Keratinocyte (primary cell): ENCODE measurements around the gene LSM12. TPM values are rescaled to one million over a fixed set of nuclear protein-coding genes. Genes with fewer than 3 reads are reported as not detected.

ENCODE experiments used
- DNase-seq: peaks from one replicate; pipeline ENCODE4 v3.0.0-alpha.2; 2011; ENCODE audit warnings: low read depth, missing footprints, low spot score
- FAIRE-seq: peaks from 2 replicates; lab custom pipeline; 2011; peaks lifted over from hg19 to GRCh38; lab: Jason Lieb, UNC
- H2AFZ ChIP-seq: 2 replicates; pipeline ENCODE4 v1.6.0; 2012; ENCODE audit warnings: low read length, control low read depth, inconsistent platforms; ENCODE audit not compliant: control insufficient read depth
- H3K27ac ChIP-seq: 2 replicates; pipeline ENCODE4 v1.5.1; 2011; ENCODE audit warnings: low read length; ENCODE audit not compliant: control insufficient read depth, insufficient read depth
- H3K27me3 ChIP-seq: 3 replicates; pipeline ENCODE4 v1.6.0; 2011; ENCODE audit warnings: low read length; ENCODE audit not compliant: control insufficient read depth, insufficient read depth; ENCODE audit errors: extremely low read depth
- H3K36me3 ChIP-seq, 2 experiments: 2 replicates in 1 of 2; 3 replicates in 1 of 2; pipeline ENCODE4 v1.5.1; 2011; ENCODE audit warnings: low read length in 2 of 2, mild to moderate bottlenecking in 1 of 2; ENCODE audit not compliant: control insufficient read depth in 2 of 2, insufficient read depth in 2 of 2; ENCODE audit errors: extremely low read depth in 1 of 2
- H3K4me1 ChIP-seq: 3 replicates; pipeline ENCODE4 v1.5.1; 2011; ENCODE audit warnings: low read length; ENCODE audit not compliant: control insufficient read depth, insufficient read depth; ENCODE audit errors: extremely low read depth
- H3K4me2 ChIP-seq: 3 replicates; pipeline ENCODE4 v1.6.0; 2011; ENCODE audit warnings: low read depth, low read length; ENCODE audit not compliant: control insufficient read depth, insufficient read depth; ENCODE audit errors: extremely low read depth
- H3K4me3 ChIP-seq, 3 experiments: fragments of 200-600 bp in 1 of 3; sonication (generic) in 1 of 3; 2 replicates in 2 of 3; 3 replicates in 1 of 3; pipeline ENCODE4 v1.5.1; 2011 to 2016; ENCODE audit warnings: low read length in 3 of 3, mild to moderate bottlenecking in 3 of 3, control low read depth in 2 of 3, inconsistent platforms in 1 of 3, low read depth in 1 of 3, mixed read lengths in 1 of 3, mixed run types in 1 of 3, moderate library complexity in 1 of 3; ENCODE audit not compliant: control insufficient read depth in 2 of 3, insufficient read depth in 2 of 3; ENCODE audit errors: extremely low read depth in 1 of 3
- H3K79me2 ChIP-seq: 2 replicates; pipeline ENCODE4 v1.6.0; 2012; ENCODE audit warnings: low read length; ENCODE audit not compliant: control insufficient read depth, insufficient read depth
- H3K9ac ChIP-seq: 3 replicates; pipeline ENCODE4 v1.6.0; 2011; ENCODE audit warnings: low read length; ENCODE audit not compliant: control insufficient read depth, insufficient read depth; ENCODE audit errors: extremely low read depth
- H3K9me1 ChIP-seq: 3 replicates; pipeline ENCODE4 v1.6.0; 2011; ENCODE audit warnings: low read length; ENCODE audit not compliant: control insufficient read depth, insufficient read depth; ENCODE audit errors: extremely low read depth
- H3K9me3 ChIP-seq: 2 replicates; pipeline ENCODE4 v1.5.1; 2012; ENCODE audit warnings: low read depth, low read length; ENCODE audit not compliant: control insufficient read depth
- H4K20me1 ChIP-seq: 3 replicates; pipeline ENCODE4 v1.6.0; 2011; ENCODE audit warnings: low read length; ENCODE audit not compliant: control insufficient read depth, insufficient read depth; ENCODE audit errors: extremely low read depth
- CTCF ChIP-seq, 3 experiments: IDR thresholded peaks in 1 of 3; conservative IDR thresholded peaks in 1 of 3; optimal IDR thresholded peaks in 1 of 3; 2 replicates in 2 of 3; 3 replicates in 1 of 3; pipeline versions ENCODE3 to v1.5.1; 2011; ENCODE audit warnings: low read length in 3 of 3, mild to moderate bottlenecking in 3 of 3, moderate library complexity in 2 of 3, control low read depth in 1 of 3, inconsistent platforms in 1 of 3; ENCODE audit not compliant: insufficient read depth in 2 of 3; ENCODE audit errors: extremely low read depth in 1 of 3
- EZH2 ChIP-seq: IDR thresholded peaks from one replicate; pipeline ENCODE4 v1.6.1; 2012; ENCODE audit warnings: inconsistent platforms, mild to moderate bottlenecking, low read length, moderate library complexity
- dilution Hi-C: fragments of 300-500 bp; cut with MboI; formaldehyde crosslinking; loops from one replicate; pipeline ENCODE4 v1.7.0; 2020; ENCODE audit warnings: low sequenced_read_pairs; ENCODE audit not compliant: extremely low pct_ligation_motif_present
- polyA plus RNA-seq, 5 experiments: library from polyadenylated mRNA; depleted of rRNA in 3 of 5; stranded (reverse) in 3 of 5; stranded (forward) in 1 of 5; unstranded in 1 of 5; fragments of >200 nt; gene quantifications; 1 replicate in 1 of 5; 2 replicates in 3 of 5; 3 replicates in 1 of 5; pipeline versions ENCODE4 v1.2.1 to v1.2.3, GENCODE V29; 2011 to 2012; ENCODE audit warnings: missing spikeins in 2 of 5, low read depth in 1 of 5, low replicate concordance in 1 of 5

Gene LSM12
- polyA plus RNA-seq, 1 donor (not counting 4 experiments of a cell fraction or from before 2014, with no cell fraction given), result 49.5 TPM

GRCh38 chr17:44011876-44012275 lies 54.6 kb downstream of the LSM12 start:
- H2AFZ ChIP-seq, result no peak overlapping the region
- peaks cover 11% of the 10 kb centered on the region in 2 experiments for H3K36me3 ChIP-seq
- no peaks in the 10 kb centered on the region for H3K27me3 ChIP-seq
- no peak overlapping the region for H3K27ac ChIP-seq
- peaks cover 11% of the 10 kb centered on the region for H3K79me2 ChIP-seq
- no peaks in the 10 kb centered on the region for H3K9me1 ChIP-seq
- no peaks in the 10 kb centered on the region for H3K9me3 ChIP-seq
- no peak for TF ChIP-seq EZH2
- dilution Hi-C loops, result no loop called here
- H3K4me1 ChIP-seq, result peaks cover 21% of the 10 kb centered on the region
- no peaks in the 10 kb centered on the region for H4K20me1 ChIP-seq
- FAIRE-seq, result no peak
- H3K4me3 ChIP-seq, result no peak overlapping the region
- no peak overlapping the region for H3K9ac ChIP-seq
- no peak for DNase-seq
- no peak overlapping the region for H3K4me2 ChIP-seq

GRCh38 chr17:44010966-44011647 lies 55.4 kb downstream of the LSM12 start:
- DNase-seq, result no peak
- H3K9ac ChIP-seq, result no peak overlapping the region
- H3K4me3 ChIP-seq, result no peak overlapping the region
- H4K20me1 ChIP-seq, result no peaks in the 10 kb centered on the region
- H3K27ac ChIP-seq, result no peak overlapping the region
- no peak for FAIRE-seq
- TF ChIP-seq CTCF (optimal IDR thresholded peaks at IDR 0.05 in 1 of 3, IDR thresholded peaks at IDR 0.05 in 1 of 3, conservative IDR thresholded peaks at IDR 0.05 in 1 of 3; ENCODE audit: extremely low read depth in 1 of 3, insufficient read depth in 2 of 3, low read length in 3 of 3) (no peak), EZH2 (no peak)
- H3K9me1 ChIP-seq, result no peaks in the 10 kb centered on the region
- H3K27me3 ChIP-seq, result no peaks in the 10 kb centered on the region
- peaks cover 11% of the 10 kb centered on the region in 2 experiments for H3K36me3 ChIP-seq
- dilution Hi-C loops, result no loop called here
- peaks cover 25% of the 10 kb centered on the region for H3K4me1 ChIP-seq
- H3K79me2 ChIP-seq, result peaks cover 11% of the 10 kb centered on the region
- H3K9me3 ChIP-seq, result no peaks in the 10 kb centered on the region
- no peak overlapping the region for H3K4me2 ChIP-seq
- no peak overlapping the region for H2AFZ ChIP-seq
